HG02870 (cell line): ENCODE results near the gene RPS26.
A peak's percentile ranks its signal among the peaks of the same experiment; 100 is the strongest.
"Not testable (repeated sequence)": the region's sequence is repeated elsewhere in the genome, so short reads cannot be mapped to it uniquely, and the experiment has no call there.

ENCODE experiments used
- ATAC-seq: cut with Tn5 transposase; IDR thresholded peaks from one replicate; pipeline ENCODE4 v1.9.1; 2021; ENCODE audit warnings: mild to moderate bottlenecking, moderate library complexity; ENCODE audit not compliant: unreplicated experiment

Gene RPS26

DNA sequence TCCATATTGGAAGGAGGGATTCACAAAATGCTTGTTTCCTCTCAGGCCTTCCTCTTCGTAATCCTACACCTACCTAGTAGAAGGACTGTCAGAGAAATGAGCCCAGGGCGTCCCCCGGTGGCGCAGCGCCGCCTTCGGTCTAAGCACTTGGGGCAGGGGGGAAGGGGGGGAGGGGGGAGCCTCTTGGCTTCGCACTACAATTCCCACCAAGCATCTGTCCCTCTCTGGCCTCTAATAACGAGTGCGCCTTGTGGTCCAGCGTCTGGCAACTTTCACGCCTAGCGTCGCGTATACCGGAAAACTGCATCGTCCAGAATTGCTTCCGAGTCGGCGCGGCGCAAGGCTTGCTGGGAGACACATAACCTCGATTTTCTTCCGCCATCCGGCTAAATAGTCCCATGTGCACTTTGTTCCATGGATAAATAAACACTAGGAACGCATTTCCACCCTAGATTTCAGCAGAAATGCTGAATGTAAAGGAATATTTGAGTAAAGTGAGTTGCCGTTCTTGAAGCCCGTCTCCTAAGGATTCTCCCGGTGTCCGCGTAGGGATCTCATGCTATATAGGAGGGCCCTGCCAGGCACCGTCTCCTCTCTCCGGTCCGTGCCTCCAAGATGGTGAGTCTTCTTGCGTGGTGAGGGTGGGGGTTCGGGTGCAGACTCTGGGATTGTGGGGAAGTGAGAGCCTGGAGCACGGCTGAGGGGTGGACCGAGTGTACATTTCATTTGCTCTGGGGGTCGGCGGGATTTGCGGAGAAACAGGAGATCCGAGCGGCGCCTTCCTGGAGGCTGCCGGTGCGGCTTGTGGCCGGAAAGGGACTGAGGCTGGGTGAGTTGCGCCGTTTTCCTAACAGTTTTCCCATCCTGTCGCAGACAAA is at the start of gene RPS26:
TSS of gene RPS26 (plus strand) at position 367 of the 878 bp plus-strand sequence. CDS start at position 616, 249 bp downstream.
- ATAC-seq = peak; percentile 91

DNA sequence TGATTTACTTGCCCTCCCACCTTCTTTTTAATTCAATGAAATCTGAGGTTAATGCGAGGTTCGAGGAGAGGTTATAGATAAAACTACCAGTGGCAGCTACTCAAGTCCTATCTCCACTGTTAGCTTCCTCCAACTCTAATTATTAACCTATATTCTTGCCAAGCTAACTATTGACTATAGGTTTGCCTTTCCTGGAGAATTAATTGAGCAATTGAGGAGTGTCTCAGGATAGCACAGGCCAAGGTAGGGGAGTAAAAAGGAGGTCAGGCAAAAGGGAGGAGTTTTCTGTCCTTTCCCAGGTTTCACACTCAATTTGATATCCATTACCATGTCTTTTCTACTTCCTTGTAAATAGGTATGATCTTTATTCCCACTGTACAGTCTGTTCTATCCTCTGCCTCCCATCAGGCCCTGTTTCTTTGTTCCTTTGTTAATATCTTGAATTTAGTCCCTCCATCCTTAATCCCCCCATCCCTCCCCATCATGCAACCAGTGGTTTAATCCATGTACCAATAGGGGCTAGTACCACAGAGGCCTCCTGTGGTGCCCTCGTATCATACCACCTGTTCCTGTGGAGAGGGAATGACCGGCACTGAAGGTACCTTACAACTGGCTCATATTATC is 48.4 kb upstream of the RPS26 start:
- no peak for ATAC-seq

GRCh38 chr12:55995366-55995765 is 46.4 kb upstream of the RPS26 start:
- no peak for ATAC-seq

GRCh38 chr12:55996201-55996714 is 45.5 kb upstream of the RPS26 start:
- no peak for ATAC-seq

DNA sequence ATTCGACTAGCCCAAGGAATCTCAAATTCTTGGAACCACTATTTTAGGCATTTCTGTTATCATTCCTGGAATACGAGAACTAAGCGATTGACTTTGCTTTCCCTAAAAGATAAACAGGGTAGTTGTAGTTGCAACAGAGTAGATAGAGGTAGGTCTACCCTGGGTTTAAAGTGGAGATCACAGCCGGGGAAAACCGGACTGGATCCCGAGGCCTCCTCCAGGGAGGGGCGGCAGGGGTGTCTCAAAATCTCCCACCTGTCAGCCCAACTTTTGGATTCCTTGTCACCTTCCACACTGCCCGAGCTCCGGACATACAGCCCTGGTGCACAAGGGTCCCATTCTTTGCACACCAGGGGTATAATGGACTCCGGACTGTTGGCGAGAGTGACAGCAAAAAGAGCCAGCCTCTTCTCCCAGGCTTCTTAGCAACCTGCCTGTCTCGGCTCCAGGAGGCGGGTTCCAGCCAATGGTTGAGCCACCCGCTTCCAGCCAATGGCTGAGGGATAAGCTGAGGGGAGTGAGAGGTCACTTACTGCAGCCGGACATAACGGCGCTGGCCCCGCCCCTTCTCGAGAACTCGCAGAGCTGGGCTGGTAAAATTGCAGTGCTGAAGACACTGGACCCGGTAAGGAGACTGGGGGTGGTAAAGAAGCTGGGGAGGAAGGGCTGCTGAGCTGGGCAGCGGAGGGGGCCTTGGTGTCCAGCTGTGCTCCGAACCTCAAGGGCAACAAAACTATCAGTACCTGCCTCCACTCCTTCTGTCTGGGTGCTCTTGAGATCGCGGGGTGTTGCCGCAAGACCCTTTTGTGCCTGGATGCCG is 44.8 kb upstream of the RPS26 start, which contains the start of gene SUOX:
TSS of gene SUOX (plus strand) at position 562 of the 820 bp plus-strand sequence. CDS start 4,946 bp downstream, outside the sequence.
- peak; percentile 98 for ATAC-seq

DNA sequence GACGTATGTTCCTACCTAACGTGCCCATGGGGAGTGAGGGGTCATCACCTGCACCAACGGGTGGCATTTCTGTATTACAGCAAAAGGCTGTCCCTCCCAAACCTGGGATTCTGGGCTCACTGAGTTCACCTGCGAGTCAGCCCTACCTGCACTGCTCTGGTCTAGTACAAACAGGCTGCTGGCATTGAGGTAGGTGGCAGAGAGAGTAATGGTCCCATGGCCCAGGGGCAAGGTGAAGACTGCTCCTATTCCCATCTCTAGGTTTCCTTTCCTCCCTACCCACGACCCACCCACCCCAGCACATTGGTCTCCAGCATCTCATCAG is 44.2 kb upstream of the RPS26 start:
- no peak for ATAC-seq

DNA sequence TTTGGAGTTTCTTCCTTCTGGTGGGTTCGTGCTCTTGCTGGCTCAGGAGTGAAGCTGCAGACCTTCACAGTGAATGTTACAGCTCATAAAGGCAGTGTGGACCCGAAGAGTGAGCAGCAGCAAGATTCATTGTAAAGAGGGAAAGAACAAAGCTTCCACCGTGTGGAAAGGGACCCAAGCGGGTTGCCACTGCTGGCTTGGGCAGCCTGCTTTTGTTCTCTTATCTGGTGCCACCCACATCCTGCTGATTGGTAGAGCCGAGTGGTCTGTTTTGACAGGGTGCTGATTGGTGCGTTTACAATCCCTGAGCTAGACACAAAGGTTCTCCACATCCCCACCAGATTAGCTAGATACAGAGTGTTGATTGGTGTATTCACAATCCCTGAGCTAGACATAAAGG is 42.2 kb upstream of the RPS26 start:
- not testable (repeated sequence) for ATAC-seq

GRCh38 chr12:55999999-56000540 is 41.6 kb upstream of the RPS26 start:
- not testable (repeated sequence) for ATAC-seq

- no peak for ATAC-seq
Observed at GRCh38 chr12:56001487-56002100, 40.1 kb upstream of the RPS26 start.

GRCh38 chr12:56003376-56003775 is 38.3 kb upstream of the RPS26 start:
- ATAC-seq = not testable (repeated sequence)

- no peak for ATAC-seq
Observed at GRCh38 chr12:56004211-56004610, 37.5 kb upstream of the RPS26 start.

GRCh38 chr12:56007564-56008559 is 33.9 kb upstream of the RPS26 start:
- no peak for ATAC-seq

GRCh38 chr12:56010111-56010570 is 31.6 kb upstream of the RPS26 start:
- ATAC-seq = no peak

DNA sequence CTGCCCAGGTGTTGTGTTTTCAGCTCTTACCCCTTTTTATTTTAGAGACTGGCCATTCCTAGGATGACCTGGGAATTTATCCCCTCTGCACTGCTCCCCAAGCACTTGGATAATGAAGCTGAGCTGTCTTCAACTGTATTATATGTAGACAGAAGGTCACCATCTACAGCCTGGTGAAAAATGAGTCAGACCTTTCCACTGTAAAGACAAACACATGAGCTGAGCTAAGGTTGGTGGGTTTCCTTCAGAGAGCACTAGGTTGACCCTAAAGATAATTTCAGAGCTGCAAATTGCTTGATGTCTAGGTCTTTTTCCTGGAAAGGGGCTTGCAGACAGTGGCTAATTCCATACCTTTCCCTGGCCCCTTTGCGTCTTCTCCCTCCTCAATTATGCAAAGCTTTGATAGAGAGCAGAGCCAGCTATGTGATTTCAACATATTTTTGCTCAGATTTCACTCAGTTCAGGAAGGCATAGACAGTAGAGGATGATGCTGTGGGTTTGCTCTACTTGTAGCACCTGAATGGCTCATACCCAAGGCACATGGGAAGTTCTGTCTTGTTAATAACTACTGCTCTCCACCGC is 30.1 kb upstream of the RPS26 start:
- ATAC-seq = no peak

- no peak for ATAC-seq
Observed at GRCh38 chr12:56013482-56013881, 28.2 kb upstream of the RPS26 start.

GRCh38 chr12:56014205-56014604 is 27.5 kb upstream of the RPS26 start:
- ATAC-seq = no peak

GRCh38 chr12:56017181-56017580 is 24.5 kb upstream of the RPS26 start:
- ATAC-seq = no peak

DNA sequence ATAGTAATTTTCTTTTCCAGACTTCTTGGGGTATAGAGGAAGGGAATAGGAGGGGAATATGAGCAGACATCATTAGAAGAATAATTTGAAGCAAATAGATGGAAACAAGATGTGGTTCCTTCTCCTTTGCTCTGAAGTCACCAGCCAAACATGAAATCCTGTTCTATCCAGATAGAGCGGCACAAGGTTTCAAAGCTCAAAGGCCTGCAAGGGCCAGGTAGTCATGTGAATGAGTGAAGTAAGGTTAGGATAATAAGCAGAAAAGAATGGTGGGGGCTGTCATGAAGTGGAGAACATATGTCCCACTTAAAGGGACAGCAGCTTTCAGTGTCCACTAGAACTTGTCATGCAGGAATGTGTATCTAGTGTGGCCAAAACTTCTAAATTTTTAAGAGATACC is 23.4 kb upstream of the RPS26 start:
- no peak for ATAC-seq
